Testis (tissue), 3 donors: ENCODE results near the gene INPP1. TPM values are rescaled to one million over a fixed set of nuclear protein-coding genes. Genes with fewer than 3 reads are reported as not detected.

Experiments
- DNase-seq: peaks from one replicate; pipeline ENCODE4 v3.0.0-alpha.2; 2019
- H3K27ac ChIP-seq, 2 donors: fragments of 200-600 bp; sonication (generic); one replicate each; pipeline ENCODE4 v1.5.1; 2019
- H3K27me3 ChIP-seq: fragments of 200-600 bp; sonication (generic); one replicate; pipeline ENCODE4 v1.5.1; 2019
- H3K36me3 ChIP-seq: fragments of 200-600 bp; sonication (generic); one replicate; pipeline ENCODE4 v1.5.1; 2017; ENCODE audit warnings: low read depth; ENCODE audit errors: missing control alignments
- H3K4me1 ChIP-seq: fragments of 200-600 bp; sonication (generic); one replicate; pipeline ENCODE4 v1.5.1; 2019
- H3K4me3 ChIP-seq, 2 donors: fragments of 200-600 bp; sonication (generic); one replicate each; pipeline ENCODE4 v1.5.1; 2017 to 2019
- H3K9me3 ChIP-seq: fragments of 200-600 bp; sonication (generic); one replicate; pipeline ENCODE4 v1.5.1; 2017
- CTCF ChIP-seq, 3 experiments: fragments of 450-650 bp in 2 of 3; fragments of 200-600 bp in 1 of 3; sonication (generic) in 1 of 3; IDR thresholded peaks; one replicate each; pipeline ENCODE4 v1.5.1; 2016 to 2019; ENCODE audit warnings: antibody characterized with exemption in 3 of 3, mild to moderate bottlenecking in 2 of 3, moderate library complexity in 1 of 3
- POLR2A ChIP-seq: fragments of 450-650 bp; IDR thresholded peaks from one replicate; pipeline ENCODE4 v1.6.1; 2017; ENCODE audit warnings: antibody characterized with exemption, mild to moderate bottlenecking, moderate library complexity
- WGBS, 2 donors: methylation state at CpG; one replicate each; pipeline ENCODE4 v1.1.5; 2018; 5-methylcytosine and 5-hydroxymethylcytosine counted together
- intact Hi-C: fragments of 100-400 bp; cut with DNase I; formaldehyde crosslinking; loops from one replicate; pipeline ENCODE4 v1.15.1; 2023; ENCODE audit warnings: low total_unique reads
- polyA plus RNA-seq: library from polyadenylated mRNA; stranded (reverse); fragments of 350-450 nt; fragmentation: Illumina TruSeq; extraction: RNeasy Lipid Tissue Mini Kit (QIAGEN cat#74804); gene quantifications from one replicate; pipeline ENCODE4 v1.2.3, GENCODE V29; 2014; ENCODE audit warnings: low read depth, low replicate concordance; ENCODE audit not compliant: insufficient read depth
- total RNA-seq, 2 donors: library from RNA; depleted of rRNA; stranded (reverse); fragments of >200 nt; gene quantifications; one replicate each; pipeline ENCODE4 v1.2.3, GENCODE V29; 2016

Gene INPP1
- total and polyA plus RNA-seq, 3 donors from 2014 or later: 37.8 to 105 (median 62.6) TPM

DNA sequence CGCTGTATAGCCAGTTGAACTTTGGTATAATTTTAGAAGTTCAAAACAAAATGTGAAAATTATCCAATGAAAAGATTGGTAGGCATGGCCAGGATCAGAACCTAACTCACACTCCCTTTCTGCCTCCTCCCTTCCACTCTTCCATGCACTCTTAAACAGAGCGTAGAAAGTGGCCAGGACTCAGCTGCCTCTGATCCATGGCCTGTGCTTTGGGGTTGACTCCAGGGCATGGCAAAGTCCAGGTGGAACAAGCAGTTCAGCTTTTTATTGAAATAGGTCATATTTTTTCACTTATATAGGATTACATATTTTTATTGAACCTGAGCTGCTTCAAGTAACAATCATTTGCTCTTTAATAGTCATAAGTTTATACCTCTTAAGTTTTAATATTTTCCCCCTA, 26.2 kb downstream of the INPP1 start:
- intact Hi-C loops: no loop called here
- no peak for DNase-seq
- TF ChIP-seq POLR2A: no peak
- no peak for TF ChIP-seq CTCF (IDR thresholded peaks at IDR 0.05)
- H3K4me3 ChIP-seq: no peak overlapping the region
- H3K27ac ChIP-seq: no peak overlapping the region
- no peaks in the 10 kb centered on the region for H3K9me3 ChIP-seq
- peaks cover 4% of the 10 kb centered on the region for H3K4me1 ChIP-seq
- no peaks in the 10 kb centered on the region for H3K27me3 ChIP-seq
- no peaks in the 10 kb centered on the region for H3K36me3 ChIP-seq
- WGBS, 2 donors: 95 to 97% methylated on average over 2 of the region's 2 CpGs

DNA sequence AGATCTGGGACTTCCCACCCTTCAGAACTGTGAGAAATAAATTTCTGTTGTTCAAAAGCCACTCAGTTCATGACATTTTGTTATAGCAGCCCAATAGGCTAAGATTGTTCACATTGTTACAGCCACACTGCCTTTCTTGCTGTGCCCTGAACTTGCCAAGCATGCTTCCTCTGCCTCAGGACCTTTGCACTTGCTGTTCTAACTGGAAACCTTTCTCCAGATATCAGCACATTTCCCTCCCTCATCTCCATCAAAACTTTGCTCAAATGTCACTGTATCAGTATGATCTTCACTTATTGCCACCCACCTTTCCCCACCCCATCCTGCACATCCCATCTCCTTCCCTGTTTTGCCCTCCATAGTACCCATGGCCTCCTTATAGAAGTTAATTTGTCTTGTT, 32.7 kb downstream of the INPP1 start:
- H3K4me1 ChIP-seq: peaks cover 4% of the 10 kb centered on the region
- TF ChIP-seq CTCF (IDR thresholded peaks at IDR 0.05): no peak
- no peak for TF ChIP-seq POLR2A
- H3K27ac ChIP-seq: no peak overlapping the region
- no peaks in the 10 kb centered on the region for H3K9me3 ChIP-seq
- no peaks in the 10 kb centered on the region for H3K27me3 ChIP-seq
- no peaks in the 10 kb centered on the region for H3K36me3 ChIP-seq
- no peak overlapping the region for H3K4me3 ChIP-seq
- no peak for DNase-seq
- intact Hi-C loops: no loop called here

DNA sequence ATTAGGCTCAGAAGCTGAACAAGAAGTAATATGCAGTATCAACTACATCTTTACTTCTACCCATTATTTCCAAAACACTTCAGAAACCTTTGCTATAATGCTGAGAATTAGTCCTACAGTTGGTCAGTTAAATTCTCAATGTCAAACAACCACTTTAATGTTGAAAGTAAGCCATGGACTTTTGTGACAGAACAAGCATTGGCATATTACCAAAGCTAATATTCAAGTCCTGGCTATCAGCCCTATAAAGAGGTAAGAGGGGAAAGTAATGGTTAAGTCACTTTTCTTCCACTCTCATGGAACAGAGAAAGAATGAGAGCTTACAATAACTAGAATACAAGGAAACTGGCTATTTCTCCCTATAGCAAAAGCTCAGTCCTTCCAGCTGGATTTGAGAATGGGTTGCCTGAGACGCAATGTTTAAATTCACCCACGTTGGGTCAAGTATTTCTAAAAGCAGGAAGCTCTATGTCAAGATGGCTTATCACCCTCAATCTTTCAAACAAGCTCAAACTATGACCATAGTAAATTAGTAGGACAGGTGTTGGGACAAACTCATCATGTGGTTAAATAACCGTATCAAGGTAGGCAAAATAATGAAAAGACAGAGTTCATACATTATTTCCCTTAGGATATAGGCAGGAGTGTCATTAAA, 33.3 kb downstream of the INPP1 start:
- no peak overlapping the region for H3K27ac ChIP-seq
- TF ChIP-seq CTCF (IDR thresholded peaks at IDR 0.05) (no peak), POLR2A (no peak)
- intact Hi-C loops: no loop called here
- no peaks in the 10 kb centered on the region for H3K27me3 ChIP-seq
- H3K9me3 ChIP-seq: no peaks in the 10 kb centered on the region
- no peak overlapping the region for H3K4me3 ChIP-seq
- H3K36me3 ChIP-seq: no peaks in the 10 kb centered on the region
- DNase-seq: no peak
- H3K4me1 ChIP-seq: peaks cover 4% of the 10 kb centered on the region
- WGBS, 2 donors: 84 to 86% methylated on average over 3 of the region's 3 CpGs

DNA sequence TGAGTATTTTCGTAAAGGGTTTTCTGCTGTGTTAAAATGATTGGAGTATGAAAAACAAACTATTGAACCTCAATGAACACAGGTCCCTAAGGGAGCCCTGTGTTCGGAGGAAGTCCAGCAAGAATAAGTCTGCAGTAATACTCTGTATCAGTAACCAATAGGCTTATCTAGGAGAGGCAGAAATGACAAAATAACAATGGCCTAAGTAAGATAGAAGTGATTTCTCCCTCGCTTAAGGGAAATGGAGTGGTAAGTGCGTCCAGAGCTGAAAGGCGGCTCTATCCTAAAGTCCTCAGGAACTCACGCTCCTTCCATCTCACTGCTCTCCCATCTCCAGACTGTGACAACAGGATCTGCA, 35.5 kb downstream of the INPP1 start:
- DNase-seq: no peak
- intact Hi-C loops: no loop called here
- Histone ChIP-seq H3K4me3 (no peak overlapping the region), H3K9me3 (no peaks in the 10 kb centered on the region), H3K27me3 (no peaks in the 10 kb centered on the region), H3K4me1 (no peaks in the 10 kb centered on the region), H3K36me3 (no peaks in the 10 kb centered on the region), H3K27ac (no peak overlapping the region)
- WGBS, 2 donors: 80 to 84% methylated on average over 6 of the region's 6 CpGs
- TF ChIP-seq POLR2A: no peak
- no peak for TF ChIP-seq CTCF (IDR thresholded peaks at IDR 0.05)

GRCh38 chr2:190379249-190379964, 36.0 kb downstream of the INPP1 start:
- DNase-seq: no peak
- H3K9me3 ChIP-seq: no peaks in the 10 kb centered on the region
- H3K4me1 ChIP-seq: no peaks in the 10 kb centered on the region
- H3K36me3 ChIP-seq: no peaks in the 10 kb centered on the region
- intact Hi-C loops: no loop called here
- TF ChIP-seq CTCF (IDR thresholded peaks at IDR 0.05): no peak
- TF ChIP-seq POLR2A: no peak
- 76 to 89% methylated on average over 10 of the region's 10 CpGs for WGBS, 2 donors
- H3K27ac ChIP-seq: no peak overlapping the region
- no peaks in the 10 kb centered on the region for H3K27me3 ChIP-seq
- H3K4me3 ChIP-seq: no peak overlapping the region
